Thymus (tissue), 11 donors: ENCODE measurements around the gene CDC27. TPM values are rescaled to one million over a fixed set of nuclear protein-coding genes. Genes with fewer than 3 reads are reported as not detected.
A peak's percentile ranks its signal among the peaks of the same experiment; 100 is the strongest.
"Not testable (repeated sequence)": the region's sequence is repeated elsewhere in the genome, so short reads cannot be mapped to it uniquely, and the experiment has no call there.

Source experiments
- DNase-seq, 9 donors: peaks; one replicate each; pipeline ENCODE4 v3.0.0-alpha.2; 2013; ENCODE audit warnings: low spot score in 9 of 9, low read depth in 6 of 9, missing footprints in 1 of 9
- H3K27ac ChIP-seq, 2 donors: one replicate each; pipeline ENCODE4 v1.5.1; 2013; ENCODE audit warnings: control low read depth in 1 of 2, low read depth in 1 of 2, low read length in 1 of 2, mild to moderate bottlenecking in 1 of 2, moderate library complexity in 1 of 2
- H3K27me3 ChIP-seq, 2 donors: one replicate each; pipeline ENCODE4 v1.5.1; 2013; ENCODE audit warnings: low read length in 1 of 2; ENCODE audit not compliant: control insufficient read depth in 2 of 2, insufficient read depth in 1 of 2
- H3K36me3 ChIP-seq, 2 donors: one replicate each; pipeline ENCODE4 v1.5.1; 2013; ENCODE audit warnings: low read length in 1 of 2, mild to moderate bottlenecking in 1 of 2, moderate library complexity in 1 of 2; ENCODE audit not compliant: control insufficient read depth in 2 of 2, insufficient read depth in 2 of 2
- H3K4me1 ChIP-seq, 2 donors: one replicate each; pipeline ENCODE4 v1.5.1; 2013; ENCODE audit warnings: low read length in 2 of 2; ENCODE audit not compliant: control insufficient read depth in 2 of 2, insufficient read depth in 2 of 2
- H3K4me3 ChIP-seq, 2 donors: one replicate each; pipeline ENCODE4 v1.5.1; 2013; ENCODE audit warnings: low read length in 2 of 2, control low read depth in 1 of 2, mild to moderate bottlenecking in 1 of 2
- H3K9me3 ChIP-seq, 2 donors: one replicate each; pipeline ENCODE4 v1.5.1; 2013; ENCODE audit warnings: low read length in 1 of 2, mild to moderate bottlenecking in 1 of 2; ENCODE audit not compliant: control insufficient read depth in 2 of 2, insufficient read depth in 1 of 2
- WGBS: extraction: QIAGEN DNeasy Blood & Tissue Kit; methylation state at CpG from one replicate; pipeline ENCODE4 v1.1.7; 2013; 5-methylcytosine and 5-hydroxymethylcytosine counted together
- polyA plus RNA-seq: library from polyadenylated mRNA; stranded (reverse); fragments of 200-250 nt; gene quantifications from one replicate; pipeline ENCODE4 v1.2.3, GENCODE V29; 2013
- total RNA-seq: library from RNA; stranded (reverse); fragments of 120-200 nt; gene quantifications from one replicate; pipeline ENCODE4 v1.2.4, GENCODE V29; 2013
- donor health status: healthy.

The CDC27 gene
- total and polyA plus RNA-seq, 2 donors, result 21.1 to 52.2 TPM

DNA sequence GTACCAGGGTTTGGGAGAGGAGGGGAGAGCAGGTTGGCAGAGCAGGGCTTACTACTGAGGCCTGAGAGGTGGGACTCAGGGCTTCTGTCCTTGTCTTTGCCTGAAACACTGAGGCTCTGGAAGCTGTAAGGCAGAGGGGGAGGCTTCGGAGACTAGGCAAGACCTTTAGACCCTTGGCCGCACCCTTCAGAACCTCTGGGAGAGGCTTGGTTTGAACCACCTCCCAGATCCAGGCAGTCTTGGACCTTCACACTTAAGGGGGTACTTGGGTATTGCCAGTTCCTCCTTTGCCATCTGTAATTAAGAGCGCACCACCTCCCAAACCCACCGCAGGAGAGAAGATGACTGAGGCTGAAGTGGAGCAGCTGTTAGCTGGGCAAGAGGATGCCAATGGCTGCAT is 33.0 kb upstream of the CDC27 start:
- H3K36me3 ChIP-seq, result no peaks in the 10 kb centered on the region
- no peak overlapping the region for H3K27ac ChIP-seq
- H3K9me3 ChIP-seq, result peaks cover 0 to 17% of the 10 kb centered on the region in 2 donors
- peaks cover 5 to 35% of the 10 kb centered on the region in 2 donors for H3K4me1 ChIP-seq
- 98% methylated on average over 4 of the region's 4 CpGs for WGBS
- H3K4me3 ChIP-seq, result no peak overlapping the region
- DNase-seq, result no peak
- no peaks in the 10 kb centered on the region for H3K27me3 ChIP-seq

GRCh38 chr17:47221154-47221553 is 32.1 kb upstream of the CDC27 start:
- Histone ChIP-seq H3K4me3 (no peak overlapping the region), H3K27me3 (no peaks in the 10 kb centered on the region), H3K36me3 (no peaks in the 10 kb centered on the region), H3K9me3 (peaks cover 0 to 17% of the 10 kb centered on the region in 2 donors), H3K27ac (no peak overlapping the region), H3K4me1 (peaks cover 5 to 35% of the 10 kb centered on the region in 2 donors)
- DNase-seq, result no peak
- 25% methylated on average over 6 of the region's 6 CpGs for WGBS

DNA sequence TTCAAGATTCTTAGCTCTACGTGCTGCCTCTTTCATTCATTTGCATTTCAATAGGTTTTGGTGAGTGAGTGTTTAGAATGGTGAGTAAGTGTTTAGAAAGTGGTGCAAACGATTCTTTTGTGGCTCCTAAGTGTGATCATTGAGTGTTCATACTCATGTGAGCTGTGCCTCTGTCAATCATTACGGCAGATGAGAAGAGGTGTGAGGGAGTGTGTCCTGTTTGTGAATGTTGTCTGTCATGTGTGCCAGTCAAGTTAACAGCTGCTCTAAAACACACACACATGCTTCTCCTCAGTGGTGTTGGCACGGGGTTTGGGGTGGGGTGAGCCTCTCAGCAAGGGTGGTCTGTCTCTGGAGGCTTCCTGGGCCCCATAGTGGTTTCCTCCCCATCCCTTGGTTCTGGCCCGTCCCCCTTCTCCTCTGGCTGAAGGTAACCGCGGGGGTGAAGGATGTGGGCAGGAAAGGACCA is 31.5 kb upstream of the CDC27 start:
- Histone ChIP-seq H3K27ac (no peak overlapping the region), H3K4me1 (peaks cover 5 to 35% of the 10 kb centered on the region in 2 donors), H3K9me3 (peaks cover 0 to 17% of the 10 kb centered on the region in 2 donors), H3K4me3 (no peak overlapping the region), H3K36me3 (no peaks in the 10 kb centered on the region), H3K27me3 (no peaks in the 10 kb centered on the region)
- WGBS, result 12% methylated on average over 7 of the region's 7 CpGs
- DNase-seq, result peak in 1 of 9 donors; percentile 51

DNA sequence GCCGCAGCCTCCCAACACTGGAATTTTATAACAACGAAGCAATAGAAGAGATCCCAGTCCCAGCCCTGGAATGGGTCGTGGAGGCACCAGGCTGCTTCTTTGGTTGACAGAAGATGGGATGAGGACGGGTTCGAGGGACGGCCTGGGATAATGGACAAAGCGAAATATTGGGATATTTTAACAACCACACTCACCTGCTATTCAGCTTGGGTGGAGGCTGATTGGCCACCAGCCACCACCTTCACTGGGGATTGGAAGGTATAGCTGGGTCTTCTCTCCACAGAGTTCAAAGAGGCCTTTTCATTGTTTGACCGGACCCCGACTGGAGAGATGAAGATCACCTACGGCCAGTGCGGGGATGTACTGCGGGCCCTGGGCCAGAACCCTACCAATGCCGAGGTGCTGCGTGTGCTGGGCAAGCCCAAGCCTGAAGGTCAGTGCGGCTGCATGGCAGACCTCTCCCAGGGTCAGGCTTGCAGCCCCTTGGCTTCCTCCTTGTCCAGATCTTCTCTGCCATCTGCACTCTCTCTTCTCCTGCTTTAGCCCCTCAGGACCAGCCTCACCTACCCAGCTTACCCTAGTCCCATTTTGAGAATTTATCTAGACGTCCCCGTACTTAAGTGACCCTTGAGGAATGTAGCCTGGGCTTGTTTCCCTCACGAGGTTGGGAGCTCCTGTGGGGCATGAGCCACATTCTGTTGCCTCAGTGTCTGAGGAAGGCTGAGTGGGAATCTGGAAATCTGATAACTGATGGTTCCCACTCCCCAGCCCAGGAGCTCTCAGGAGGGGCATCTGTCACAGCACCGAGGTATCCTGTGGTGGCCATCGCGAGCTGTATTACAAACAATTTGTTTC is 30.8 kb upstream of the CDC27 start:
- H3K9me3 ChIP-seq, result peaks cover 0 to 17% of the 10 kb centered on the region in 2 donors
- WGBS, result 94% methylated on average over 21 of the region's 21 CpGs
- no peak overlapping the region for H3K27ac ChIP-seq
- no peaks in the 10 kb centered on the region for H3K27me3 ChIP-seq
- H3K4me3 ChIP-seq, result no peak overlapping the region
- no peaks in the 10 kb centered on the region for H3K36me3 ChIP-seq
- no peak for DNase-seq
- H3K4me1 ChIP-seq, result peaks cover 5 to 34% of the 10 kb centered on the region in 2 donors

GRCh38 chr17:47218896-47219430 is 29.9 kb upstream of the CDC27 start:
- Histone ChIP-seq H3K36me3 (no peaks in the 10 kb centered on the region), H3K4me1 (peaks cover 5 to 32% of the 10 kb centered on the region in 2 donors), H3K9me3 (peaks cover 0 to 13% of the 10 kb centered on the region in 2 donors), H3K4me3 (no peak overlapping the region), H3K27ac (peak overlapping the region in 1 of 2 donors; percentile 28), H3K27me3 (no peaks in the 10 kb centered on the region)
- WGBS, result 15% methylated on average over 6 of the region's 6 CpGs
- DNase-seq, result peak in 1 of 9 donors; percentile 45

DNA sequence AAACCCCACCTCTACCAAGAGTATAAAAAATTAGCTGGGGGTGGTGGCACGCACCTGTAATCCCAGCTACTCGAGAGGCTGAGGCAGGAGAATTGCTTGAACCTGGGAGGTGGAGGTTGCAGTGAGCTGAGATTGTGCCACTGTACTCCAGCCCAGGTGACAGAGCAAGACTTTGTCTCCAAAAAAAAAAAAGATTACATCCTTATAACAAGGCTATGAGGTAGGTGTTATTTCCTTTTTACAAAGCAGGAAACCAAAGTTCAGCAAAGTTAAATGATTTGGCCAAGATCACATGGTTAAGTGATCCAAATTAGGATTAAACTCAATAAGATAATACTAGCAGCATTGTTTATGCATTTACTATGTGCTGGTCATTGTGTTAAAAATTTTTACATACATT is 28.2 kb upstream of the CDC27 start:
- not testable (repeated sequence) for DNase-seq, H3K27ac ChIP-seq, H3K27me3 ChIP-seq, H3K4me3 ChIP-seq, H3K36me3 ChIP-seq, H3K9me3 ChIP-seq
- H3K4me1 ChIP-seq, result peaks cover 5 to 32% of the 10 kb centered on the region in 2 donors
- WGBS, result 72% methylated on average over 2 of the region's 2 CpGs

DNA sequence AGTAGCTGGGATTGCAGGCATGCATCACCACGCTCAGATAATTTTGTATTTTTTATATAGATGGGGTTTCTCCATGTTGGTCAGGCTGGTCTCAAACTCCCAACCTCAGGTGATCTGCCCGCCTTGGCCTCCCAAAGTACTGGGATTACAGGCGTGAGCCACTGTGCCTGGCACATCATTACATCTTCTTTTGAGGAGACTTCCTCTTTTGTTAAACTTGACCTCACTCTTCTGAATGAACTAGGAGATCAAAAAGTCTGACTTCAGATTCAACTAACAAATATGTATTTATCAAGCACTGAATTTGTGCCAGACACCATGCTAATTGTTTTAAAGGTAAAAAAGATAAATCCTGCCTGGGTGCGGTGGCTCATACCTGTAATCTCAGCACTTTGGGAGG is 27.7 kb upstream of the CDC27 start:
- H3K36me3 ChIP-seq, H3K27ac ChIP-seq, DNase-seq, H3K9me3 ChIP-seq, H3K27me3 ChIP-seq, H3K4me3 ChIP-seq: not testable (repeated sequence)
- H3K4me1 ChIP-seq, result peaks cover 5 to 32% of the 10 kb centered on the region in 2 donors
- 94% methylated on average over 4 of the region's 4 CpGs for WGBS

- Histone ChIP-seq H3K36me3 (no peaks in the 10 kb centered on the region), H3K27ac (no peak overlapping the region), H3K27me3 (no peaks in the 10 kb centered on the region), H3K9me3 (no peaks in the 10 kb centered on the region), H3K4me3 (no peak overlapping the region), H3K4me1 (peaks cover 5 to 19% of the 10 kb centered on the region in 2 donors)
- 96% methylated on average over 3 of the region's 3 CpGs for WGBS
- no peak for DNase-seq
These were observed 25.8 kb upstream of the CDC27 start for GRCh38 chr17:47214931-47215330.

DNA sequence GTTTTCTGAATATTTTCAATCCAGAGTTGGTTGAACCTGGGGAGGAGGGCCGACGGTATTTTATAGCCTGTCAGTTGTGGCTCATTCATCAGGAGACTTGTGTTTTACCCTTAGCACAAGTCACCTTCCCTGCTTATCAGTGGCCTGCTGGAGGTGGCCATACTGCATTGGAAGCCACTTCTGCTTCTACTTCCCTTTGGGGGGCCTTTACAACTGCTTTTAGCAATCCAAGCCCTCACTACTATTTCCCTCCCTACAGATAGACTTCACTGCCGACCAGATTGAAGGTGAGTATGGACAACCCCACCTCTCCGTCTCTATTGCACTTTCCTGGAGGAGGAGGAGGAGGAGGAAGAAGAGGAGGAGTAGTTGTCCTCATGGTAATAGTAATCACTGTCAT is 24.4 kb upstream of the CDC27 start:
- H3K9me3 ChIP-seq, result no peaks in the 10 kb centered on the region
- H3K27me3 ChIP-seq, result no peaks in the 10 kb centered on the region
- H3K4me1 ChIP-seq, result peaks cover 0 to 19% of the 10 kb centered on the region in 2 donors
- H3K4me3 ChIP-seq, result no peak overlapping the region
- DNase-seq, result no peak
- WGBS, result 64% methylated on average over 4 of the region's 4 CpGs
- no peaks in the 10 kb centered on the region for H3K36me3 ChIP-seq
- no peak overlapping the region for H3K27ac ChIP-seq
